Ectodermal cell (in vitro differentiated cells): Measurements from ENCODE around the gene ARHGAP24.

Experiments
- H3K27ac ChIP-seq: 2 replicates; pipeline ENCODE4 v1.7.0; 2013; ENCODE audit warnings: mild to moderate bottlenecking, low read depth, low read length; ENCODE audit not compliant: insufficient read depth, poor library complexity, severe bottlenecking
- H3K27me3 ChIP-seq: 2 replicates; pipeline ENCODE4 v1.7.0; 2013; ENCODE audit warnings: mild to moderate bottlenecking, low read length; ENCODE audit not compliant: insufficient read depth, control insufficient read depth, poor library complexity, severe bottlenecking
- H3K36me3 ChIP-seq: one replicate; pipeline ENCODE4 v1.7.0; 2013; ENCODE audit warnings: low read length; ENCODE audit not compliant: control insufficient read depth, insufficient read depth
- H3K4me1 ChIP-seq: one replicate; pipeline ENCODE4 v1.7.0; 2013; ENCODE audit warnings: low read length; ENCODE audit not compliant: control insufficient read depth, insufficient read depth
- H3K4me3 ChIP-seq: 2 replicates; pipeline ENCODE4 v1.7.0; 2013; ENCODE audit warnings: low read depth, low read length, control low read depth; ENCODE audit not compliant: insufficient read depth
- H3K9me3 ChIP-seq: 2 replicates; pipeline ENCODE4 v1.7.0; 2013; ENCODE audit warnings: mild to moderate bottlenecking, low read length, moderate library complexity; ENCODE audit not compliant: control insufficient read depth
- whole genome bisulfite sequencing, 2 experiments: methylation state at CpG; one replicate each; pipeline ENCODE4 v1.1.7; 2013; ENCODE audit warnings: missing lambda C conversion rate in 2 of 2; 5-methylcytosine and 5-hydroxymethylcytosine counted together

Gene ARHGAP24

GRCh38 chr4:85448906-85449890 is 25.8 kb upstream of the ARHGAP24 start:
- H3K4me1 ChIP-seq, result no peaks in the 10 kb centered on the region
- H3K36me3 ChIP-seq, result no peaks in the 10 kb centered on the region
- 89 to 90% methylated on average over 6 of the region's 6 CpGs for WGBS, 2 experiments
- no peaks in the 10 kb centered on the region for H3K27me3 ChIP-seq
- no peaks in the 10 kb centered on the region for H3K9me3 ChIP-seq
- no peak overlapping the region for H3K27ac ChIP-seq
- H3K4me3 ChIP-seq, result no peak overlapping the region

DNA sequence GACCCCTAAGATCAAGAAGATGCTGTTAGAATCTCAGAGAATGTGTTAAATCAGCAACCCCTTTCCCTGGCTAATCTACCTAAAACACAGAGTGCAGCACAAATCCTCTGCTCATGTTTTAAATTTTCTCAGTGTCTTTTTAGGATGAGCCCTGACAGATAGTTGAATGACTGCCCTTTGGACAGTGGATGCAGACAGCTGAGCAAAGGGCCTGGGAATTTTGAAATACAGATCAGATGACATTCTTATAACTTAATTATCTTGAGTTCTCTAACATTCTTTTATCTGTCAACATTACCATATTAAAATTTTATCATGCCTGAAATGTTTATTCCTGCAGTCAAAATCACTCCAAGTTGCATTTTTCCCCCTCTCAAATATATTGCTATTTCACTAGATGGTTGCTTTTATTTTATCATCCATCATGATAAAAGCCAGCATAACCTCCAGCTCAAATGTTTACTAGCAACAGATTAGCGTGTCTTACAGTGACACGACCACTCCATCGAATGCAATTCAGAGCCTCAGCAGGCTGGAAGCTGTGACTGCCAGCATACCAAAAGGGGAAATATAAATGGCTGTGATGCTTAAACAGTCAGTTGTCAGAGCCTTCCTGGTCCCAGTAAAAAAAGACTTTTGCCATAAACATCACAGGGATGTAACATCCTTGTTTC is 22.8 kb upstream of the ARHGAP24 start:
- Histone ChIP-seq H3K9me3 (no peaks in the 10 kb centered on the region), H3K4me1 (no peaks in the 10 kb centered on the region), H3K4me3 (no peak overlapping the region), H3K36me3 (no peaks in the 10 kb centered on the region), H3K27ac (no peak overlapping the region), H3K27me3 (no peaks in the 10 kb centered on the region)
- 71 to 80% methylated on average over 3 of the region's 3 CpGs for WGBS, 2 experiments

- Histone ChIP-seq H3K9me3 (no peaks in the 10 kb centered on the region), H3K27me3 (no peaks in the 10 kb centered on the region), H3K4me3 (no peak overlapping the region)
Measured at GRCh38 chr4:85455942-85456341, 19.0 kb upstream of the ARHGAP24 start.

GRCh38 chr4:85457752-85458467 is 17.0 kb upstream of the ARHGAP24 start:
- Histone ChIP-seq H3K36me3 (no peaks in the 10 kb centered on the region), H3K4me3 (no peak overlapping the region), H3K4me1 (no peaks in the 10 kb centered on the region), H3K27me3 (no peaks in the 10 kb centered on the region), H3K27ac (no peak overlapping the region), H3K9me3 (no peaks in the 10 kb centered on the region)
- WGBS, 2 experiments, result 86 to 92% methylated on average over 5 of the region's 5 CpGs

More at GRCh38 chr4:85455942-85456341, 19.0 kb upstream of the ARHGAP24 start:
- H3K27ac ChIP-seq, result no peak overlapping the region
- H3K36me3 ChIP-seq, result no peaks in the 10 kb centered on the region
- H3K4me1 ChIP-seq, result no peaks in the 10 kb centered on the region

- Histone ChIP-seq H3K4me1 (no peaks in the 10 kb centered on the region), H3K27ac (no peak overlapping the region), H3K36me3 (no peaks in the 10 kb centered on the region), H3K9me3 (no peaks in the 10 kb centered on the region), H3K27me3 (no peaks in the 10 kb centered on the region), H3K4me3 (no peak overlapping the region)
- 60 to 67% methylated on average over 1 of the region's 1 CpG for WGBS, 2 experiments
Measured at GRCh38 chr4:85459736-85460135, 15.2 kb upstream of the ARHGAP24 start.

- Histone ChIP-seq H3K27ac (no peak overlapping the region), H3K9me3 (no peaks in the 10 kb centered on the region), H3K4me3 (peak overlapping the region; percentile 70), H3K36me3 (no peaks in the 10 kb centered on the region), H3K27me3 (peaks cover 8% of the 10 kb centered on the region), H3K4me1 (no peaks in the 10 kb centered on the region)
- WGBS, 2 experiments, result 90 to 91% methylated on average over 4 of the region's 4 CpGs
Measured at GRCh38 chr4:85474356-85474755, 594 bp upstream of the ARHGAP24 start.

DNA sequence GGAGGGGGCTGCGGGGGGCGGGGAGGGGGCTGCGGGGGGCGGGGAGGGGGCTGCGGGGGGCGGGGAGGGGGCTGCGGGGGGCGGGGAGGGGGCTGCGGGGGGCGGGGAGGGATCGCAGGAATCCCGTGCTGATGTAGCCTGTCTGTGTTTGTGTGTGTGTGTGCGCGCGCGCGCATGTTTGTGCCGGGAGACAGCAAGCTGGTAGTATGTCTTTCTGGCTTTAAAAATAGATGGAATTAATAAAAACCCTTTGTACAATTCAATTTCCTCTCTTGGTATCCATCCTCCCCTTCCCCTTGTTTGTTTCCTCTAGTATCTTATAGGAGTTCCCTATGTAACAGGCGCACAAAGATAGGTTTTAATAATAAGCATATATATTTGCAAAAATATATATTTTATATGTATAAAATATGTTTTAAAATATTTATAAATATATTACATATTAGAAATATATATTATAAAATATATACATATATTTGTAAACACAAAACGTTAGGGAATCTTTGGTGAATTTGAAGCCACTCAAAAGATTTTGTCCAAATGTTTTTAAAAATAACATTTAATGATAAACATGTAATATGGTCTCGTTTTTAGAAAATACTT is 782 bp downstream of the ARHGAP24 start:
- 0 to 40% methylated on average over 2 to 8 of the region's 21 CpGs for WGBS, 2 experiments
- Histone ChIP-seq H3K27me3 (peaks cover 8% of the 10 kb centered on the region), H3K4me1 (no peaks in the 10 kb centered on the region), H3K36me3 (no peaks in the 10 kb centered on the region), H3K4me3 (peak overlapping the region; percentile 70), H3K27ac (no peak overlapping the region), H3K9me3 (no peaks in the 10 kb centered on the region)

GRCh38 chr4:85476381-85476780 is 1.4 kb downstream of the ARHGAP24 start:
- Histone ChIP-seq H3K4me3 (no peak overlapping the region), H3K36me3 (no peaks in the 10 kb centered on the region), H3K27me3 (peaks cover 8% of the 10 kb centered on the region), H3K27ac (no peak overlapping the region), H3K9me3 (no peaks in the 10 kb centered on the region), H3K4me1 (no peaks in the 10 kb centered on the region)
- 84 to 92% methylated on average over 2 of the region's 4 CpGs for WGBS, 2 experiments

- no peaks in the 10 kb centered on the region for H3K36me3 ChIP-seq
- H3K9me3 ChIP-seq, result no peaks in the 10 kb centered on the region
- H3K27me3 ChIP-seq, result peaks cover 8% of the 10 kb centered on the region
- no peak overlapping the region for H3K27ac ChIP-seq
- 96% methylated on average over 9 of the region's 9 CpGs for WGBS, 2 experiments
- H3K4me1 ChIP-seq, result no peaks in the 10 kb centered on the region
- no peak overlapping the region for H3K4me3 ChIP-seq
Measured at GRCh38 chr4:85477534-85477933, 2.6 kb downstream of the ARHGAP24 start.
